22Rv1 (cell line): Measurements from ENCODE around the gene CHST13.

Experiments used
- CTCF ChIP-seq: fragments of 450-650 bp; IDR thresholded peaks from 2 replicates; pipeline ENCODE4 v1.5.1; 2017; ENCODE audit warnings: mild to moderate bottlenecking
- ZFX ChIP-seq: fragments of 450-650 bp; IDR thresholded peaks from 2 replicates; pipeline ENCODE4 v1.6.1; 2017; ENCODE audit warnings: antibody characterized with exemption, borderline replicate concordance

- TF ChIP-seq CTCF (no peak), ZFX (no peak)
Measured at GRCh38 chr3:126498461-126498860, 25.5 kb upstream of the CHST13 start.
